Measurements from ENCODE around the gene KLF11.

Gene KLF11

GRCh38 chr2:10043906-10044601 is 704 bp downstream of the KLF11 start:
- DNase-seq: peak; percentile 62

- no peak for DNase-seq
These were observed 2.4 kb downstream of the KLF11 start for GRCh38 chr2:10045561-10046355.

GRCh38 chr2:10046931-10047330 is 3.6 kb downstream of the KLF11 start:
- no peak for DNase-seq

- no peak for DNase-seq
These were observed 4.5 kb downstream of the KLF11 start for GRCh38 chr2:10047616-10048500.

- peak; percentile 64 for DNase-seq
These were observed 5.3 kb downstream of the KLF11 start for GRCh38 chr2:10048501-10049171.

- DNase-seq: no peak
These were observed 8.9 kb downstream of the KLF11 start for GRCh38 chr2:10052216-10052615.

GRCh38 chr2:10053351-10053750 is 10.0 kb downstream of the KLF11 start:
- DNase-seq: no peak

GRCh38 chr2:10054424-10054823 is 11.1 kb downstream of the KLF11 start:
- no peak for DNase-seq

- DNase-seq: no peak
These were observed 11.6 kb downstream of the KLF11 start for GRCh38 chr2:10054976-10055375.

GRCh38 chr2:10056439-10056838 is 13.1 kb downstream of the KLF11 start:
- no peak for DNase-seq

- DNase-seq: peak; percentile 84
These were observed 14.1 kb downstream of the KLF11 start for GRCh38 chr2:10057231-10058107.

GRCh38 chr2:10058251-10059015 is 15.1 kb downstream of the KLF11 start:
- DNase-seq: no peak

- no peak for DNase-seq
These were observed 15.6 kb downstream of the KLF11 start for GRCh38 chr2:10059016-10059351.

GRCh38 chr2:10059552-10060335 is 16.4 kb downstream of the KLF11 start:
- no peak for DNase-seq

- no peak for DNase-seq
These were observed 18.0 kb downstream of the KLF11 start for GRCh38 chr2:10061221-10061925.

- no peak for DNase-seq
These were observed 19.6 kb downstream of the KLF11 start for GRCh38 chr2:10062931-10063365.

GRCh38 chr2:10063566-10063965 is 20.2 kb downstream of the KLF11 start:
- no peak for DNase-seq

GRCh38 chr2:10064932-10065772 is 21.8 kb downstream of the KLF11 start:
- no peak for DNase-seq

- DNase-seq: no peak
These were observed 22.4 kb downstream of the KLF11 start for GRCh38 chr2:10065773-10066055.

All from HCEC 1CT (cell line).